PC-9 (cell line): ENCODE data around the gene NDUFS2. TPM values are rescaled to one million over a fixed set of nuclear protein-coding genes. Genes with fewer than 3 reads are reported as not detected.

Experiments
- BruUV-seq: library from RNA; stranded (reverse); fragments of 400-500 nt; replicated peaks from 2 replicates; lab custom pipeline; 2021; lab: Mats Ljungman, UMichigan
- CTCF ChIA-PET: fragments of 300-600 bp; sonication (Branson Sonifier 250); formaldehyde crosslinking; loops from one replicate; lab custom pipeline; 2022; ENCODE audit warnings: antibody characterized with exemption; lab: Charles Lee
- POLR2A ChIA-PET: fragments of 300-600 bp; sonication (Branson Sonifier 250); formaldehyde crosslinking; loops from one replicate; lab custom pipeline; 2022; ENCODE audit warnings: antibody characterized with exemption; ENCODE audit not compliant: unreplicated experiment; lab: Charles Lee
- DNase-seq, 2 experiments: peaks; one replicate each; pipeline versions ENCODE4 v3.0.0 to v3.0.0-alpha.2; 2015 to 2022; ENCODE audit warnings: mixed read lengths in 1 of 2
- H2AFZ ChIP-seq: fragments of 200-600 bp; sonication (generic); 2 replicates; pipeline ENCODE4 v1.8.1; 2017; ENCODE audit warnings: antibody characterized with exemption
- H3F3A ChIP-seq: fragments of 200-600 bp; sonication (generic); 2 replicates; pipeline ENCODE4 v1.8.1; 2017; ENCODE audit warnings: antibody characterized with exemption, mild to moderate bottlenecking, low read depth; ENCODE audit not compliant: insufficient read depth
- H3K27ac ChIP-seq: fragments of 200-600 bp; sonication (generic); 2 replicates; pipeline ENCODE4 v1.6.1; 2016; ENCODE audit warnings: mixed run types
- H3K27me3 ChIP-seq: fragments of 200-600 bp; sonication (generic); 2 replicates; pipeline ENCODE4 v1.6.1; 2016; ENCODE audit warnings: low read depth, mixed run types; ENCODE audit not compliant: insufficient read depth
- H3K36me3 ChIP-seq: fragments of 200-600 bp; sonication (generic); 2 replicates; pipeline ENCODE4 v1.6.1; 2016; ENCODE audit warnings: low read depth, mixed run types
- H3K4me1 ChIP-seq: fragments of 200-600 bp; sonication (generic); replicated peaks from 2 replicates; pipeline ENCODE4 v1.6.1; 2016; ENCODE audit warnings: mixed run types; ENCODE audit not compliant: insufficient read depth
- H3K4me2 ChIP-seq: fragments of 200-600 bp; sonication (generic); 2 replicates; pipeline ENCODE4 v1.6.1; 2017; ENCODE audit warnings: mixed run types
- H3K4me3 ChIP-seq: fragments of 200-600 bp; sonication (generic); 2 replicates; pipeline ENCODE4 v1.6.1; 2016; ENCODE audit warnings: mixed run types
- H3K79me2 ChIP-seq: fragments of 200-600 bp; sonication (generic); 2 replicates; pipeline ENCODE4 v1.6.1; 2017; ENCODE audit warnings: low read depth, mixed run types
- H3K9me2 ChIP-seq: fragments of 200-600 bp; sonication (generic); 2 replicates; pipeline ENCODE4 v1.8.1; 2017; ENCODE audit warnings: mild to moderate bottlenecking; ENCODE audit not compliant: insufficient read depth
- H3K9me3 ChIP-seq: fragments of 200-600 bp; sonication (generic); 2 replicates; pipeline ENCODE4 v1.8.1; 2016; ENCODE audit warnings: low read depth; ENCODE audit not compliant: insufficient read depth
- H4K20me1 ChIP-seq: fragments of 200-600 bp; sonication (generic); 2 replicates; pipeline ENCODE4 v1.8.1; 2017; ENCODE audit not compliant: insufficient read depth
- CTCF ChIP-seq: fragments of 200-600 bp; sonication (generic); conservative IDR thresholded peaks from 2 replicates; pipeline ENCODE4 v1.6.1; 2017; ENCODE audit warnings: mixed run types, antibody characterized with exemption, mild to moderate bottlenecking, moderate library complexity
- EZH2 ChIP-seq: fragments of 200-600 bp; sonication (generic); IDR thresholded peaks from 2 replicates; pipeline ENCODE4 v1.8.0; 2017; ENCODE audit warnings: antibody characterized with exemption, low read depth
- intact Hi-C: fragments of 100-400 bp; cut with micrococcal nuclease; formaldehyde crosslinking; loops from one replicate; pipeline ENCODE4 v1.10.0; 2022; ENCODE audit not compliant: unreplicated experiment
- total RNA-seq: library from RNA; stranded (reverse); gene quantifications from 2 replicates; pipeline ENCODE4 v1.2.3, GENCODE V29; 2021

The NDUFS2 gene
- total RNA-seq, 1 experiment from 2014 or later, result 99.5 TPM

GRCh38 chr1:161185282-161185682, 16.9 kb upstream of the NDUFS2 start:
- Histone ChIP-seq H3K27ac (no peak overlapping the region), H3K4me1 (peaks cover 9% of the 10 kb centered on the region), H3K36me3 (no peaks in the 10 kb centered on the region), H3K27me3 (no peaks in the 10 kb centered on the region), H3K4me2 (no peak overlapping the region), H3K79me2 (no peaks in the 10 kb centered on the region), H2AFZ (no peak overlapping the region), H3K9me2 (no peaks in the 10 kb centered on the region), H4K20me1 (no peaks in the 10 kb centered on the region), H3K4me3 (no peak overlapping the region), H3K9me3 (no peaks in the 10 kb centered on the region), H3F3A (peaks cover 3% of the 10 kb centered on the region; the same call in 1 of the 2 replicates)
- no TSS peak for BruUV-seq
- ChIA-PET POLR2A (no interaction called here), CTCF (no interaction called here)
- DNase-seq, result no peak
- intact Hi-C loops, result no loop called here
- no peak for TF ChIP-seq CTCF
- TF ChIP-seq EZH2, result no peak

- H3K27me3 ChIP-seq, result no peaks in the 10 kb centered on the region
- no peaks in the 10 kb centered on the region for H3K36me3 ChIP-seq
- no peak overlapping the region for H3K4me3 ChIP-seq
- DNase-seq, result no peak
- H3K27ac ChIP-seq, result no peak overlapping the region
- H3K9me2 ChIP-seq, result no peaks in the 10 kb centered on the region
- TF ChIP-seq CTCF (no peak), EZH2 (no peak)
- no peaks in the 10 kb centered on the region for H3K79me2 ChIP-seq
- peaks cover 9% of the 10 kb centered on the region for H3K4me1 ChIP-seq
- no peak overlapping the region for H2AFZ ChIP-seq
- no TSS peak for BruUV-seq
- no peaks in the 10 kb centered on the region for H4K20me1 ChIP-seq
- no peak overlapping the region for H3K4me2 ChIP-seq
- ChIA-PET POLR2A (no interaction called here), CTCF (no interaction called here)
- intact Hi-C loops, result no loop called here
- no peaks in the 10 kb centered on the region; the same call in 1 of the 2 replicates for H3F3A ChIP-seq
- no peaks in the 10 kb centered on the region for H3K9me3 ChIP-seq
These were observed 16.3 kb upstream of the NDUFS2 start for GRCh38 chr1:161185732-161186311.

DNA sequence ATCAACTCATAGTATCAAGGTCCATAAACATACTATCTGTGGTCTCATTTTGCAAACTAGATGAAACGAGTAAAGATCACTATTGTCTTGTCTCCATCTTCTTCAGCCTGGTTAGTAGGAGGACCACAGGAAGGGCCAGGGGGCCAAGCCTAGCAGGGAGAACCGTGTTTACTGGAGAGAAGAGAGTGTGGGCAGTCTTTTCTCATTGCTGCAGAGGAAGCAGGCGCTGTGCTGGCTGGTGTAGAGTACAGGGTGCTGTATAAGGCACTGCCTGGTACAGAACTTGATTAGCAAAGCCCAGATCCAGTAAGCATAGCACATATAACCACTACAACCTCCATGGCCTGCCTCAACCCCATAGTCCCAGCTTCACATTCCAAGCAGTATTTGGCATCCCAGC, 14.9 kb upstream of the NDUFS2 start:
- DNase-seq, result no peak
- no TSS peak for BruUV-seq
- CTCF ChIA-PET, result interaction anchor here (0.5 kb wide), 1 partner anchor 195 kb away, joined by 6 read pairs; no protein-coding TSS in a partner anchor
- peaks cover 5% of the 10 kb centered on the region for H3K4me1 ChIP-seq
- H3K9me3 ChIP-seq, result no peaks in the 10 kb centered on the region
- H3K9me2 ChIP-seq, result no peaks in the 10 kb centered on the region
- H2AFZ ChIP-seq, result no peak overlapping the region
- POLR2A ChIA-PET, result no interaction called here
- no peaks in the 10 kb centered on the region for H3K36me3 ChIP-seq
- no peaks in the 10 kb centered on the region; the same call in 1 of the 2 replicates for H3F3A ChIP-seq
- no peaks in the 10 kb centered on the region for H3K79me2 ChIP-seq
- H3K27ac ChIP-seq, result no peak overlapping the region
- H3K27me3 ChIP-seq, result no peaks in the 10 kb centered on the region
- no peak overlapping the region for H3K4me2 ChIP-seq
- no peak overlapping the region for H3K4me3 ChIP-seq
- H4K20me1 ChIP-seq, result no peaks in the 10 kb centered on the region
- intact Hi-C loops, result no loop called here
- TF ChIP-seq EZH2, result no peak
- TF ChIP-seq CTCF, result no peak
